Stomach (tissue), 9 donors: Measurements from ENCODE around the gene RABGAP1. TPM values are rescaled to one million over a fixed set of nuclear protein-coding genes. Genes with fewer than 3 reads are reported as not detected.
"Not testable (repeated sequence)": the region's sequence is repeated elsewhere in the genome, so short reads cannot be mapped to it uniquely, and the experiment has no call there.

ENCODE experiments used
- DNase-seq, 2 donors: peaks; one replicate each; pipeline versions ENCODE4 v3.0.0 to v3.0.0-alpha.2; 2013 to 2019
- H3K27ac ChIP-seq, 5 donors: fragments of 200-600 bp in 4 of 5; sonication (generic) in 4 of 5; one replicate each; pipeline ENCODE4 v1.5.1; 2013 to 2019; ENCODE audit warnings: mild to moderate bottlenecking in 1 of 5, moderate library complexity in 1 of 5
- H3K27me3 ChIP-seq, 3 donors: fragments of 200-600 bp; sonication (generic); one replicate each; pipeline ENCODE4 v1.5.1; 2017 to 2019; ENCODE audit warnings: mixed run types in 1 of 3
- H3K36me3 ChIP-seq, 4 donors: fragments of 200-600 bp; sonication (generic); 1 replicate in 3 of 4; 2 replicates in 1 of 4; pipeline ENCODE4 v1.5.1; 2016 to 2019
- H3K4me1 ChIP-seq, 4 donors: fragments of 200-600 bp; sonication (generic); one replicate each; pipeline ENCODE4 v1.5.1; 2016 to 2019
- H3K4me3 ChIP-seq, 4 donors: fragments of 200-600 bp; sonication (generic) in 3 of 4; one replicate each; pipeline ENCODE4 v1.5.1; 2016 to 2019; ENCODE audit warnings: mild to moderate bottlenecking in 1 of 4
- H3K9me3 ChIP-seq, 4 donors: fragments of 200-600 bp; sonication (generic); one replicate each; pipeline ENCODE4 v1.5.1; 2016 to 2019
- EP300 ChIP-seq: sonication (generic); formaldehyde crosslinking; IDR thresholded peaks from one replicate; pipeline ENCODE4 v1.6.1; 2017; ENCODE audit warnings: antibody characterized with exemption
- POLR2A ChIP-seq, 4 donors: fragments of 450-650 bp; IDR thresholded peaks; one replicate each; pipeline ENCODE4 v1.6.1; 2016; ENCODE audit warnings: antibody characterized with exemption in 4 of 4, control low read depth in 2 of 4, mild to moderate bottlenecking in 1 of 4, moderate library complexity in 1 of 4
- POLR2AphosphoS5 ChIP-seq, 3 donors: sonication (generic); formaldehyde crosslinking; IDR thresholded peaks; one replicate each; pipeline ENCODE4 v1.6.1; 2016; ENCODE audit warnings: antibody characterized with exemption in 3 of 3
- WGBS, 5 donors: extraction: QIAGEN DNeasy Blood & Tissue Kit in 3 of 5; methylation state at CpG; one replicate each; pipeline versions ENCODE4 v1.1.5 to v1.1.7; 2013 to 2018; 5-methylcytosine and 5-hydroxymethylcytosine counted together
- intact Hi-C: fragments of 100-400 bp; cut with DNase I; formaldehyde crosslinking; loops from one replicate; pipeline ENCODE4 v1.15.1; 2023; ENCODE audit warnings: low total_unique reads
- polyA plus RNA-seq, 3 donors: library from polyadenylated mRNA; stranded (reverse); fragments of 200-250 nt; gene quantifications; one replicate each; pipeline ENCODE4 v1.2.3, GENCODE V29; 2013
- total RNA-seq, 5 donors: library from RNA; depleted of rRNA; stranded (reverse); fragments of >200 nt; gene quantifications; one replicate each; pipeline versions ENCODE4 v1.1.0 to v1.2.3, GENCODE V29; 2014 to 2016
- TF ChIP-seq, protein P1 (sequence below), 7 experiments: fragments of 450-650 bp in 4 of 7; fragments of 200-600 bp in 3 of 7; sonication (generic) in 3 of 7; IDR thresholded peaks; one replicate each; pipeline ENCODE4 v1.5.1; 2016 to 2019; ENCODE audit warnings: antibody characterized with exemption in 7 of 7, control low read depth in 2 of 7, mild to moderate bottlenecking in 1 of 7
- donor health status: healthy with polysubstance abuse.
- donor health status: Bipolar disorder and iron deficiency.
- donor health status: healthy.

RABGAP1 gene
- total and polyA plus RNA-seq, 8 donors: 7.0 to 157 (median 33.0) TPM

DNA sequence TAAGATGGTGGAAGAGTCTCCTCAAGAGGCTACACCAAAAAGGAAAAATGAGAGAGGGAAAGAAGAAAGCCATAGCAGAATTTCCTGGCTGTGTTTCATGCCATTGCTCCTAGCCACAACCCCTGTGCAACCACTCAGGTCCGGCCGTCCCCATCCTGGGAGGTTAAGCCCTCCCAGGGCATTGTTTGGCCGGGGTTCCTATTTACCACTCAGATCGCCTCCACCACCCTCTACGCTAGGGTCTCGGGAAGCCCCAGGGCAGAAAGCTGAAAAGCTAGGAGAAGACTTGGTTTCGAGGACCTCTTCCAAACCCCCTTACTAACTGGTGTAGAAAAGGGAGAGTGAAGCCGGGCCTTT is 36.4 kb upstream of the RABGAP1 start:
- H3K27ac ChIP-seq: peak overlapping the region; percentile 89 to 97 (median 95)
- H3K4me1 ChIP-seq: peaks cover 26 to 54% (median 38%) of the 10 kb centered on the region in 4 donors
- no peaks in the 10 kb centered on the region for H3K9me3 ChIP-seq
- H3K27me3 ChIP-seq: no peaks in the 10 kb centered on the region
- no peak for TF ChIP-seq POLR2A (IDR thresholded peaks at IDR 0.05)
- peak in 1 of 2 donors; percentile 41 for DNase-seq
- peaks cover 0 to 11% (median under 1%) of the 10 kb centered on the region in 4 donors for H3K36me3 ChIP-seq
- whole genome bisulfite sequencing, 5 donors: 0 to 1% (median 0%) methylated on average over 8 of the region's 8 CpGs
- H3K4me3 ChIP-seq: peak overlapping the region; percentile 80 to 95 (median 88)
- intact Hi-C loops: no loop called here

DNA sequence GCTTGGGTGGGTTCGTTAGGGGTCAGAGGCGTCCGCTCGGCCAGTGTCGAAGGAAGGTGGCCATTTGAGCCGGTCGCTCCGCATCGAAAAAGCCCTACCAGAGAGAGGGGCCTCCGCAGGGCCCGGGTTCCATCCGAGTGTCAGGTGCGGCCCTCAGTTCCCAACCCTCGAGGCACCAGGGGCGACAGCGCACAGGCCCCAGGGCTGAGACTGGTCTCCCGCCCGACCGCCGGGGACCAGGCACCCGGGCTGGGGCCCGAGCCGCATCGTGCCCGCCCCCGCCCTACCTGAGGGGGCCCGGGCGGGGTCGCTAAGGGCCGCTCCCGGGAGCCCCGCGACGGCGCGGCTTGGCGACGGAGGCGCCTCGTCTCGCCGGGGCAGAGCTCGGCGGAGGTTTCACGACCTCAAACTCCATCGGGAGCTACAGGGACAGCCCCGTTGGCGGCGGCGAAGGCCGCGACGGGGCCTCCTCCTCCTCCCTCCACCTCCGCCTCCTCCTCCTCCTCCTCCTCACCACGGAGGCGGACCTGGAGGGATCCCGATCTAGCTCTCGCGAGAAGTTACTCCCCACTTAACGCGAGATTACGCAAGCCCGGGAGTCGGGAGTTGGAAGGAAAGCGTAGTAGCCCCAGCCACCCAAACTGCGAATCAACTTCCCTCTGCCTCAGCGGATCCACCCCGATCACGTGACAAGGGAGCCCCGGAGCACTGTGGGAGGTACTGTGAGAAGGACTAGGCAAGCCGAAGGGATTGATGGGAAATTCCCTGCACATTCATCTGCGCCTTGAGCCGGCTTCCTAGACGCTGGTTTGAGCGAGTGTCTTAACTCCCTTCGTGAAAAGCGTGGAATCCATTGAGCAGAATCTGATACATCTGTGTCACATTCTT is 35.8 kb upstream of the RABGAP1 start, which contains the start of gene RC3H2:
Gene RC3H2 (minus strand): TSS at position 537 of the 888 bp plus-strand sequence. CDS start 7,850 bp downstream, outside the sequence.
- Histone ChIP-seq H3K4me3 (peak within 1 kb of the TSS; percentile 80 to 95 (median 88)), H3K36me3 (peaks cover 0 to 17% (median 7%) of the 10 kb centered on the region in 4 donors), H3K4me1 (peaks cover 21 to 48% (median 34%) of the 10 kb centered on the region in 4 donors), H3K27ac (peak within 1 kb of the TSS; percentile 89 to 97 (median 95)), H3K27me3 (no peaks in the 10 kb centered on the region), H3K9me3 (no peaks in the 10 kb centered on the region)
- peak in 2 of 4 donors; percentile 87 to 95 for TF ChIP-seq POLR2A (IDR thresholded peaks at IDR 0.05)
- TF ChIP-seq POLR2AphosphoS5 (IDR thresholded peaks at IDR 0.05): peak; percentile 80 to 98 (median 96)
- TF ChIP-seq, protein P1, sequence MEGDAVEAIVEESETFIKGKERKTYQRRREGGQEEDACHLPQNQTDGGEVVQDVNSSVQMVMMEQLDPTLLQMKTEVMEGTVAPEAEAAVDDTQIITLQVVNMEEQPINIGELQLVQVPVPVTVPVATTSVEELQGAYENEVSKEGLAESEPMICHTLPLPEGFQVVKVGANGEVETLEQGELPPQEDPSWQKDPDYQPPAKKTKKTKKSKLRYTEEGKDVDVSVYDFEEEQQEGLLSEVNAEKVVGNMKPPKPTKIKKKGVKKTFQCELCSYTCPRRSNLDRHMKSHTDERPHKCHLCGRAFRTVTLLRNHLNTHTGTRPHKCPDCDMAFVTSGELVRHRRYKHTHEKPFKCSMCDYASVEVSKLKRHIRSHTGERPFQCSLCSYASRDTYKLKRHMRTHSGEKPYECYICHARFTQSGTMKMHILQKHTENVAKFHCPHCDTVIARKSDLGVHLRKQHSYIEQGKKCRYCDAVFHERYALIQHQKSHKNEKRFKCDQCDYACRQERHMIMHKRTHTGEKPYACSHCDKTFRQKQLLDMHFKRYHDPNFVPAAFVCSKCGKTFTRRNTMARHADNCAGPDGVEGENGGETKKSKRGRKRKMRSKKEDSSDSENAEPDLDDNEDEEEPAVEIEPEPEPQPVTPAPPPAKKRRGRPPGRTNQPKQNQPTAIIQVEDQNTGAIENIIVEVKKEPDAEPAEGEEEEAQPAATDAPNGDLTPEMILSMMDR (IDR thresholded peaks at IDR 0.05): no peak
- no peak for TF ChIP-seq EP300
- DNase-seq: peak; percentile 97 to 100
- 0 to 1% (median 0%) methylated on average over 25 to 77 of the region's 77 CpGs for WGBS, 5 donors
- intact Hi-C loops: no loop called here

DNA sequence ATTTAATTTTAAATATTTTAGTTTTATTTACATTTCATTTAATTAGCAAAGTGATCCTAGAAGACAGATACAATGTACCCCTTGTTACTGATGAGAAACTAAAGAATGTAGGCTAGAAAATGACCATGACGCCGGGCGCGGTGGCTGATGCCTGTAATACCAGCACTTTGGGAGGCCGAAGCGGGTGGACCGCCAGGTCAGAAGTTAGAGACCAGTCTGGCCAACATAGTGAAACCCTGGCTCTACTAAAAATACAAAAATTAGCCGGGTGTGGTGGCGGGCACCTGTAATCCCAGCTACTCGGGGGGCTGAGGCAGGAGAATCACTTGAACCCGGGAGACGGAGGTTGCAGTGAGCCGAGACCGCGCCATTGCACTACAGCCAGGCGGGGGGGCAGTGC is 34.7 kb upstream of the RABGAP1 start:
- 92 to 97% (median 95%) methylated on average over 16 of the region's 16 CpGs for WGBS, 5 donors

DNA sequence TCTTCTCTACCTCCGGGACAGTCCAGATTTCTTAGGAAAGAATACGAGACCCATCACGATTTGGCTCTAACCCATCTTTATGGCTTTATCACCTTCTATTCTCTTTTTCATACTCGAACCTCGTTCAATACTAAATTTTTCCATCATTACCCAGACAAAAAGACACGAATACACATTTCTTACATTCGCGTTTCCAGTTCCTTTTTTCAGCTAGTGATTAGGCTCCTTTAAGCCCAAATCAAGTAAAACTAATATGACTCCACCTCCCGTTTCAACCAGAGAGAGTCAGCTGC is 28.2 kb upstream of the RABGAP1 start:
- H3K36me3 ChIP-seq: peaks cover 8 to 33% (median 26%) of the 10 kb centered on the region in 4 donors
- intact Hi-C loops: no loop called here
- H3K4me1 ChIP-seq: peaks cover 0 to 21% (median 20%) of the 10 kb centered on the region in 4 donors
- H3K4me3 ChIP-seq: peak overlapping the region; percentile 55 to 87 (median 65)
- no peak for DNase-seq
- 3 to 5% (median 4%) methylated on average over 8 to 9 of the region's 9 CpGs for WGBS, 5 donors
- peak overlapping the region; percentile 68 to 86 (median 83) for H3K27ac ChIP-seq
- no peak for TF ChIP-seq POLR2A (IDR thresholded peaks at IDR 0.05)
- TF ChIP-seq, protein P1 (IDR thresholded peaks at IDR 0.05): no peak
- no peak for TF ChIP-seq EP300
- TF ChIP-seq POLR2AphosphoS5 (IDR thresholded peaks at IDR 0.05): no peak
- H3K27me3 ChIP-seq: no peaks in the 10 kb centered on the region
- H3K9me3 ChIP-seq: no peaks in the 10 kb centered on the region

More for the DNA sequence above, 34.7 kb upstream of the RABGAP1 start:
- Histone ChIP-seq H3K27ac (peak overlapping the region in 1 of 5 donors; percentile 97), H3K36me3 (peaks cover 7 to 28% (median 18%) of the 10 kb centered on the region in 4 donors), H3K4me1 (peaks cover 15 to 37% (median 27%) of the 10 kb centered on the region in 4 donors)
- DNase-seq, H3K9me3 ChIP-seq, H3K4me3 ChIP-seq, intact Hi-C loops, H3K27me3 ChIP-seq: not testable (repeated sequence)

DNA sequence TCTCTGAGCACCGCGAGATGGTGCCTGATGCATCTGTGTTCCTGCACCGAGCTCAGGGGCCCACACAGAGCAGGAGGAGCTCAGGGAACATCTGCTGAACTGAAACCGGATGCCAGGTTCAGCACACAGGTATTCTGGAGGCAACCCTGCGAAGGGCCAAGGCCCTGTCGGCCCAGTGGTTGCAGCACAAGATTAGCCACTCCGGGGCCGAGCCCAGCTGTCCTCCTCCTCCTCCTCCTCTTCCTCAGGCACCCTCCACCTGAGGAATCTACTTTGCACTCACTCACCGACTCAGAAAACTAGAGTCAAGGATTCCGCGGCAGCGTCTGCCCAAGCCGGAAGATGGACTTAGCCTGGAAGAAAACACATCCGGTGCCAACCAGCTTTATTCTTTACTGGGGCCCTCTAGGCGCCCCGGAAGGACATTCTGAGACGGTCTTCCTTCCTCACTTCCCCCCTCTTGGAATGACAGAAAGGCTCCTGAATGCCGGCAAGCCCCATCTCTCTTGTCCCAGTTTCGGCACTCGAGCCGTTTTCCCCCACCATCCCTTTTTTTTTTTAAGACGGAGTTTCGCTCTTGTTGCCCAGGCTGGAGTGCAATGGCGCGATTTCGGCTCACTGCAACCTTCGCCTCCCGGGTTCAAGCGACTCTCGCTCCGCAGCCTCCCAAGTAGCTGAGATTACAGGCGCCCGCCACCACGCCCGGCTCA is 27.7 kb upstream of the RABGAP1 start, which contains the start of gene ZBTB6:
Gene ZBTB6 (minus strand): TSS at position 360 of the 710 bp plus-strand sequence. CDS start 1,251 bp downstream, outside the sequence.
- Histone ChIP-seq H3K36me3 (peaks cover 8 to 32% (median 31%) of the 10 kb centered on the region in 4 donors), H3K27me3 (no peaks in the 10 kb centered on the region), H3K4me1 (peaks cover 0 to 21% (median 20%) of the 10 kb centered on the region in 4 donors), H3K4me3 (peak within 1 kb of the TSS; percentile 55 to 87 (median 65)), H3K9me3 (no peaks in the 10 kb centered on the region), H3K27ac (peak within 1 kb of the TSS; percentile 68 to 86 (median 83))
- WGBS, 5 donors: 1 to 2% (median 1%) methylated on average over 35 of the region's 35 CpGs
- DNase-seq: peak; percentile 78 to 93
- intact Hi-C loops: no loop called here
- TF ChIP-seq POLR2A (IDR thresholded peaks at IDR 0.05) (no peak), POLR2AphosphoS5 (IDR thresholded peaks at IDR 0.05) (peak; percentile 47 to 68 (median 55))
